Measurements from ENCODE around the gene RSPRY1.

Gene RSPRY1

DNA sequence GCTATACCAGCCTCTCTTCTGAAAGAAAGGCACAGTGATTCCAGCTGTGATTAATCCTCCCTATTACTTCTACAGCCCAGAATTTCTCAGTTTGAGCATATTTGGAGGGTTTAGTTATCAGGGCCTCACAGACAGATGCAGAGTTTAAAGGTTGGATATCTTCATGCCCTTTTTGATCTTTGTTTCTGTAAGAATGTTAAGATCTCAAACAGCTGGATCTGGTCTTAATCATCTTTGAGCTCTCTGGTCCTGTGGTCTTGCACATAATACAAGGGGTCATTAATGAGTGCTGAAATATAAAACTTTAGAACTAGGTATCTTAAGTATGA is 49.9 kb downstream of the RSPRY1 start:
- no peak for TF ChIP-seq CTCF (IDR thresholded peaks at IDR 0.05; ENCODE audit: unreplicated experiment in 3 of 3)
- Mint-ChIP-seq H3K4me1 (peaks cover 35% of the 10 kb centered on the region), H3K27ac (peak overlapping the region in 2 of 3 experiments; percentile 4 to 23), H3K4me3 (no peak overlapping the region), H3K9me3 (no peaks in the 10 kb centered on the region), H3K27me3 (ENCODE audit: low read depth) (no peaks in the 10 kb centered on the region), H3K36me3 (ENCODE audit: low read depth) (peaks cover 68% of the 10 kb centered on the region)

DNA sequence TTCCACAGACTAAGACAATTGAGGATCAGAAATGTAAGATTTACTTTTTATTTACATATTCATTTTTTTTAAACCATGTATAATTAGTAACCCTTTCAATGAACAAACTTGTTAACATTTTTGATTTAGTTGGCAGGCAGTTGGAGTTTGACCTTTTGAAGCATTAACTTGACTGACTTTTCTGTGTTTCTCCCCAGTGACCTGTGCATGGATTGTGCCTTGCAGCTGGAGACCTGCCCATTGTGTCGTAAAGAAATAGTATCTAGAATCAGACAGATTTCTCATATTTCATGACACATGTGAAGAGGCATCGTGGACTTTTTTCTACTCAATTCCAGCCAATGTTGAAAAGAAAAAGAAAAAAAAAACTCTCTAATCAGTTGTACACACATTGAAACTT is 52.6 kb downstream of the RSPRY1 start:
- H3K4me3 Mint-ChIP-seq = no peak overlapping the region
- no peak for TF ChIP-seq CTCF (IDR thresholded peaks at IDR 0.05; ENCODE audit: unreplicated experiment in 3 of 3)
- H3K4me1 Mint-ChIP-seq = peaks cover 18% of the 10 kb centered on the region
- H3K27ac Mint-ChIP-seq = peak overlapping the region; percentile 34 to 79 (median 75)
- H3K27me3 Mint-ChIP-seq (ENCODE audit: low read depth) = no peaks in the 10 kb centered on the region
- no peaks in the 10 kb centered on the region for H3K9me3 Mint-ChIP-seq
- H3K36me3 Mint-ChIP-seq (ENCODE audit: low read depth) = peaks cover 49% of the 10 kb centered on the region

GRCh38 chr16:57239107-57239506 is 53.0 kb downstream of the RSPRY1 start:
- no peaks in the 10 kb centered on the region for H3K27me3 Mint-ChIP-seq (ENCODE audit: low read depth)
- no peak overlapping the region for H3K4me3 Mint-ChIP-seq
- H3K4me1 Mint-ChIP-seq = peaks cover 14% of the 10 kb centered on the region
- H3K27ac Mint-ChIP-seq = peak overlapping the region; percentile 34 to 79 (median 75)
- H3K36me3 Mint-ChIP-seq (ENCODE audit: low read depth) = peaks cover 45% of the 10 kb centered on the region
- TF ChIP-seq CTCF (IDR thresholded peaks at IDR 0.05; ENCODE audit: unreplicated experiment in 3 of 3) = no peak
- no peaks in the 10 kb centered on the region for H3K9me3 Mint-ChIP-seq

DNA sequence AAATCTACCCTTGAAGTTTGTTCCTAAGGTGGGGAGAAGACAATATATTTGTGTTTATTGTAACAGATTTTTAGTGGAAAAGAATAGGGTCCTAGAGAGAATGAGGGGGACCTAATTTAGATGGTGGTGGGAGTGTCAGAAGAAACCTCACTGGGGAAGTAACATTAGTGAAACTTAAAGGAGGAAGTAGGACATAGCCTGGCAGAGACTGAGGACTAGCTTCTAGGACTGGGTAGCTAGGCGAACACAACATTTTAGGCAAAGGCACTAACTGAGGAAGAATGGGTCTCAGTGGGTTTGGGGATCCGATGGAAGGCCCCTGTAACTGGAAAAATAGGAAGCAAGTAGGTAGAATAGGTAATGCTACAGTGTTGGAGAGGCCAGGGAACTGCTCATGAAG is 54.7 kb downstream of the RSPRY1 start:
- no peak for TF ChIP-seq CTCF (IDR thresholded peaks at IDR 0.05; ENCODE audit: unreplicated experiment in 3 of 3)
- Mint-ChIP-seq H3K27me3 (ENCODE audit: low read depth) (no peaks in the 10 kb centered on the region), H3K27ac (peak overlapping the region; percentile 50 to 65 (median 60)), H3K9me3 (no peaks in the 10 kb centered on the region), H3K4me3 (no peak overlapping the region), H3K4me1 (peaks cover 18% of the 10 kb centered on the region), H3K36me3 (ENCODE audit: low read depth) (peaks cover 32% of the 10 kb centered on the region)

DNA sequence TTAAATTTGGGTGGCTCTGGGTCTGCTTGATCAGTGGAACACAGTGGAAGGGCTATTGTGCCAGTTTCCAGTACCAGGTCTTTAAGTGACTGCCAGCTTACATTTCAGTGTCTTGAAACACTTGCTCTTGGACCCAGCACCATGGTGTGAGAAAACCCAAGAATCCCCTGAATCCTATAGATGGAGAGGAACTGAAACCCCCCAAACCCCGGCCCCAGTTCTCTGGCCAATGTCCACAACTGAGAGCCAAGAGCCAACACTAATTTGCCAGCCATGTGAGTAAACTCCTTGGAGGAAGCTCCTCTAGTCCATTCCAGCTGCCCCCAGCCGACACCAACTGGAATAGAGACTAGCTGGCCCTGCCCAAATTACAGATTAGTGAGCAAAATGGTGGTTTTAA is 56.5 kb downstream of the RSPRY1 start:
- no peaks in the 10 kb centered on the region for H3K9me3 Mint-ChIP-seq
- peak overlapping the region in 1 of 3 experiments; percentile 38 for H3K27ac Mint-ChIP-seq
- H3K4me3 Mint-ChIP-seq = peak overlapping the region; percentile 55 to 75 (median 66)
- no peaks in the 10 kb centered on the region for H3K27me3 Mint-ChIP-seq (ENCODE audit: low read depth)
- no peak for TF ChIP-seq CTCF (IDR thresholded peaks at IDR 0.05; ENCODE audit: unreplicated experiment in 3 of 3)
- H3K4me1 Mint-ChIP-seq = peaks cover 19% of the 10 kb centered on the region
- peaks cover 27% of the 10 kb centered on the region for H3K36me3 Mint-ChIP-seq (ENCODE audit: low read depth)

DNA sequence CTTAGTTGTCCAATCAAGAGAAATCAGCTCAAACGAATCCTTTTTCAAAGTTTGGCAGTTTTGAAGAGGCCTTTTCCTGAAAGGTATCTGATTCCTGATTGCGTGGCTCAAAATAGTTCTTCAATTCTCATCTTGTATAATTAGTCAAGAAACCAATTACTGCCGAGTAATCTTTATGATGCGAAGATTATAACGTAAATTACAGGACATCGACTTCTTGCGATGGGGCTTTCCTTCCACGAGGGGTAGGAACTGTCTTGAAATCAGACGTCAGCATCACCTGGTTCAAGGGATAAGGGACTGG is 58.3 kb downstream of the RSPRY1 start:
- no peaks in the 10 kb centered on the region for H3K9me3 Mint-ChIP-seq
- H3K27me3 Mint-ChIP-seq (ENCODE audit: low read depth) = no peaks in the 10 kb centered on the region
- H3K4me1 Mint-ChIP-seq = peaks cover 15% of the 10 kb centered on the region
- peak overlapping the region; percentile 52 to 92 (median 90) for H3K27ac Mint-ChIP-seq
- no peak for TF ChIP-seq CTCF (IDR thresholded peaks at IDR 0.05; ENCODE audit: unreplicated experiment in 3 of 3)
- H3K4me3 Mint-ChIP-seq = peak overlapping the region; percentile 89 to 94 (median 91)
- H3K36me3 Mint-ChIP-seq (ENCODE audit: low read depth) = peaks cover 27% of the 10 kb centered on the region
